Right atrium auricular region (tissue), 2 donors: Measurements from ENCODE around the gene SOX1. TPM values are rescaled to one million over a fixed set of nuclear protein-coding genes. Genes with fewer than 3 reads are reported as not detected.

Source experiments
- DNase-seq: peaks from one replicate; pipeline ENCODE4 v3.0.0-alpha.2; 2019; ENCODE audit warnings: low spot score
- H3K27ac ChIP-seq, 2 donors: fragments of 200-600 bp; sonication (generic); 1 replicate in 1 of 2; 2 replicates in 1 of 2; pipeline ENCODE4 v1.5.1; 2016 to 2019
- H3K27me3 ChIP-seq, 2 donors: fragments of 200-600 bp; sonication (generic); one replicate each; pipeline versions ENCODE4 v1.5.1 to v1.6.0; 2017 to 2019
- H3K36me3 ChIP-seq: fragments of 200-600 bp; sonication (generic); one replicate; pipeline ENCODE4 v1.5.1; 2016
- H3K4me1 ChIP-seq, 2 donors: fragments of 200-600 bp; sonication (generic); one replicate each; pipeline versions ENCODE4 v1.5.1 to v1.6.0; 2017 to 2019
- H3K4me3 ChIP-seq, 2 donors: fragments of 200-600 bp; sonication (generic); 1 replicate in 1 of 2; 2 replicates in 1 of 2; pipeline ENCODE4 v1.5.1; 2017 to 2019; ENCODE audit warnings: mild to moderate bottlenecking in 1 of 2, moderate library complexity in 1 of 2
- H3K9me3 ChIP-seq, 2 donors: fragments of 200-600 bp; sonication (generic); one replicate each; pipeline ENCODE4 v1.5.1; 2019
- total RNA-seq, 2 donors: library from RNA; depleted of rRNA; stranded (reverse); fragments of >200 nt; gene quantifications; one replicate each; pipeline ENCODE4 v1.1.0, GENCODE V29; 2016
- TF ChIP-seq, protein P1 (sequence below), 2 donors: fragments of 200-600 bp; sonication (generic); IDR thresholded peaks; one replicate each; pipeline ENCODE4 v1.5.1; 2019; ENCODE audit warnings: antibody characterized with exemption in 2 of 2

SOX1 gene
- total RNA-seq, 2 donors from 2014 or later = not detected

- no peaks in the 10 kb centered on the region for H3K9me3 ChIP-seq
- no peak overlapping the region for H3K4me3 ChIP-seq
- H3K27me3 ChIP-seq = no peaks in the 10 kb centered on the region
- no peak overlapping the region for H3K27ac ChIP-seq
- no peaks in the 10 kb centered on the region for H3K36me3 ChIP-seq
- DNase-seq = no peak
- no peaks in the 10 kb centered on the region for H3K4me1 ChIP-seq
- TF ChIP-seq, protein P1, sequence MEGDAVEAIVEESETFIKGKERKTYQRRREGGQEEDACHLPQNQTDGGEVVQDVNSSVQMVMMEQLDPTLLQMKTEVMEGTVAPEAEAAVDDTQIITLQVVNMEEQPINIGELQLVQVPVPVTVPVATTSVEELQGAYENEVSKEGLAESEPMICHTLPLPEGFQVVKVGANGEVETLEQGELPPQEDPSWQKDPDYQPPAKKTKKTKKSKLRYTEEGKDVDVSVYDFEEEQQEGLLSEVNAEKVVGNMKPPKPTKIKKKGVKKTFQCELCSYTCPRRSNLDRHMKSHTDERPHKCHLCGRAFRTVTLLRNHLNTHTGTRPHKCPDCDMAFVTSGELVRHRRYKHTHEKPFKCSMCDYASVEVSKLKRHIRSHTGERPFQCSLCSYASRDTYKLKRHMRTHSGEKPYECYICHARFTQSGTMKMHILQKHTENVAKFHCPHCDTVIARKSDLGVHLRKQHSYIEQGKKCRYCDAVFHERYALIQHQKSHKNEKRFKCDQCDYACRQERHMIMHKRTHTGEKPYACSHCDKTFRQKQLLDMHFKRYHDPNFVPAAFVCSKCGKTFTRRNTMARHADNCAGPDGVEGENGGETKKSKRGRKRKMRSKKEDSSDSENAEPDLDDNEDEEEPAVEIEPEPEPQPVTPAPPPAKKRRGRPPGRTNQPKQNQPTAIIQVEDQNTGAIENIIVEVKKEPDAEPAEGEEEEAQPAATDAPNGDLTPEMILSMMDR (IDR thresholded peaks at IDR 0.05) = no peak
Observed at GRCh38 chr13:112119192-112120030, 52.5 kb downstream of the SOX1 start.

DNA sequence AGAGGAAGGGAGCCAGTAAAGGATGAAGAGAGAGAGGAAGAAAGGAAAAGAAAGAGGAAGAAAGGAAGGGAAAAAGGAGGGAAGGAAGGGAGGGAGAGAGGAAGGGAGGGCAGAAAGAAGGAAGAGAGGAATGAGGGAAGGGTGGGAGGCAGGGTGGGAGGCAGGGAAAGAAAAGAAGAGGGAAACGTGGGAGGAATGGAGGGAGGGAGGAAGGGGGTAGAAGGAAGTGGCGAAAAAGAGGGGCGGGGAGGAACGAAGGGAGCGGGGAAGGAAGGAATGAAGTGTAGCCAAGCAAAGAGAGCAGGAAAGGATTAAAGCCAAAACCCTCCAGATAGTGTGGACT, 53.1 kb downstream of the SOX1 start:
- H3K36me3 ChIP-seq = no peaks in the 10 kb centered on the region
- TF ChIP-seq, protein P1 (IDR thresholded peaks at IDR 0.05) = no peak
- no peak overlapping the region for H3K27ac ChIP-seq
- H3K27me3 ChIP-seq = no peaks in the 10 kb centered on the region
- no peaks in the 10 kb centered on the region for H3K4me1 ChIP-seq
- no peak for DNase-seq
- H3K4me3 ChIP-seq = no peak overlapping the region
- no peaks in the 10 kb centered on the region for H3K9me3 ChIP-seq
